GM19099 (cell line): ENCODE results near the gene ZNF827.
A peak's percentile ranks its signal among the peaks of the same experiment; 100 is the strongest.

ENCODE experiments used
- POLR2A ChIP-seq: IDR thresholded peaks from 3 replicates; pipeline ENCODE4 v1.6.1; 2011; ENCODE audit warnings: low read depth; ENCODE audit not compliant: insufficient read length; ENCODE audit errors: extremely low read depth

Gene ZNF827

DNA sequence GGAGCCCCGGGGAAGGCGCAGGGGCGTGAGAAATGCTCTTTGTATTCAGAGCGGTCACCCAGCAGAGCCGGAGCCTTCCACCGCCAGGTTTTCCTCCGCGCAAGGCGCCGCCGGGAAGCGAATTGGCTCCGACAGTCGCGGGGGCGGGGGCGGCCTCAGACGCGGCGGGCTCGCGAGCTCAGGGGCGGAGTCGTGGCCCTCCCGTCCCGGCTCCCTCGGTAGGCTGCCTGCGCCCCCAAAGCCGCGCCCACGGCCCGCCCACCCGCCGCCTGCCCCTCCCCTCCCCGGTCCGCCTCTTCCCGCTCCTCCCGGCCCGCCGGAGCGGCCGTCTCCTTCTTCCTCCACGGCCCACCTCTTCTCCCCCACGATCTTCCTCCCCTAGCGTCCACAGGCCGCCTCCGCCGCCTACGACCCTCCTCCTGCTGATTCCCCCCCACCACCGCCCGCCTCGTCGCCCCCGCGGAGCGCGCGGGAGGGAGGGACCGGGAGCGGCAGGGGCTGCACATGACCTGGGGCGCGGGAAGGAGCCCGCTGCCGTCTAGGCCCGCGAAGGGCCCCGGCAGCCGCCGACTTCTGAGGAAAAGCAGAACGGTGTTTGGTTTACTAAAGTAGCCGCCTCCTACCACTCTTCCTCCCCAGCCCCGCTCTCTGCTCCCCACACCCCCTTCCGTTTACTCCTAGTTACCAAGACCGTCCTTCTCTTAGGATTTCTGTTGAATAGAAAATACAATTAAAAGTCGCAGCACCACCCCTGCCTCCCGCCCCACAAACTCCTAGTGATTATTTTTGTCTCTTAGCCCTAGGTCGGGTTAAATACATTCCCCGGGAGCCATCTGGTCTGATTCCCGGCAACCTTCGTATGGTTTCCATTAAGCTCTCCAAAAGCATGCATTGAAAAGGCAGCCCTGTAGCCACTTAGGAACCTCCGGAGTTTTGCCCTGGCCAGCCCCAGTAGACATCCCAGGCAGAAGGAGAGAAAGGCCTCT lies 205.4 kb downstream of the ZNF827 start:
- peak; percentile 55 for TF ChIP-seq POLR2A

DNA sequence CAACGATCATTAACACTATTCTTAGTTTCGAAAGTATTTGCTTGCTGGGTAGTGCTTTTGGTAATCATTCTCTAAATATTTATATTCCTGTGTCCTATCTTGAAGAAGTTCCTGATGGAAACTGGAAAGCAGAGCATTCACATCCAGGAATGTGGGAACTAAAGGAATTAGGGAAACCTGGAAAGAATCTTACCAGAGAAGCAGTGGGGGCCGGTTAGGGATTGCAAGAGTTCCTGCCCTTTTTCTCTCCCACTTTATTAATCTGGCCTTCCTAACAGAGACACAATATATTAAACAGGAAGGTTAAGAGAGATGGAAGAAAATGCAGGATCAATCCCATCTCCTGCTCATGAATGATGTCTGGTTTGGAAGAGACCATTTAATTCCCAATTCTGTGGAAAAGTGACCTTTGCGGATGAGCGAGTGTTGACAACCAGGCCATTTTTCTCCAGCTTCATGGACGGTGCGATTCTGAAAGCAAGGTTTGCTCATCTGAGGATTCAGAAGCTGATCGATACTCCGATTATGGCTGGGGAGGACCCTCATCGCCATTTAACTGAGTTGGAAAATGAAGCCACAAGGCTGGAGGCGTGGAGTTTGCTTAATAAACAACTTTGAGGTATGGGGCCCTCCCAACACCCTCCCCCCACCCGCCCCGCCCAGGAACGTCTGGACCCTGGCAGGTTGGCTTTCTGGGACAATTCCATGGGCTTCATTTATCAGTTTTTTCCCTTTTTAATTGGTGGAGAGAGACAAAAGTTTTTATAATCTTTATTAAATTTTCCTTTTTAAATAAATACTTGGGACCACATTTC lies 206.4 kb downstream of the ZNF827 start:
- no peak for TF ChIP-seq POLR2A

DNA sequence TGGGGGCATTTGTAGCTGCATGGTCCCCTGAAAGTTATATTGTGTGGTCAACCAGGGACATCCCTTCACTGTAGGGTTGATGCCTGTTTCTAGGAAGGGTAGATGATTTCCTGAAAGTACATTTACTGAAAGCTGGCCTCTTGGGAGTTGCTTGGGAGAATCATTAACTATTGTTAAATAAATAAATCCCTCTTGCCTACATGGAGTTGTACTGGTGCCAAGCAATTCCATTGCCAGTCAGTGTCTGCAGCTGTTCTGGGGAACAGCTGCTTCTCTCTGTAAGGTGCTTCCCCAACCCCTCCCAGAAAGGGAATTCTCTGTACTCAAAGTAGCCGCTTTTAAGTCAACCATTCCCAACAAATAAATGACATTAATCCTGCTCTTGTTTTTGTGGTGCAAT lies 207.6 kb downstream of the ZNF827 start:
- TF ChIP-seq POLR2A: no peak

- TF ChIP-seq POLR2A: no peak
Measured at GRCh38 chr4:145730026-145730425, 208.6 kb downstream of the ZNF827 start.

GRCh38 chr4:145723336-145723735 lies 215.3 kb downstream of the ZNF827 start:
- TF ChIP-seq POLR2A: no peak

- TF ChIP-seq POLR2A: no peak
Measured at GRCh38 chr4:145722561-145722960, 216.1 kb downstream of the ZNF827 start.

- no peak for TF ChIP-seq POLR2A
Measured at GRCh38 chr4:145720656-145721055, 218.0 kb downstream of the ZNF827 start.

GRCh38 chr4:145719752-145720624 lies 218.6 kb downstream of the ZNF827 start:
- TF ChIP-seq POLR2A: peak; percentile 18

DNA sequence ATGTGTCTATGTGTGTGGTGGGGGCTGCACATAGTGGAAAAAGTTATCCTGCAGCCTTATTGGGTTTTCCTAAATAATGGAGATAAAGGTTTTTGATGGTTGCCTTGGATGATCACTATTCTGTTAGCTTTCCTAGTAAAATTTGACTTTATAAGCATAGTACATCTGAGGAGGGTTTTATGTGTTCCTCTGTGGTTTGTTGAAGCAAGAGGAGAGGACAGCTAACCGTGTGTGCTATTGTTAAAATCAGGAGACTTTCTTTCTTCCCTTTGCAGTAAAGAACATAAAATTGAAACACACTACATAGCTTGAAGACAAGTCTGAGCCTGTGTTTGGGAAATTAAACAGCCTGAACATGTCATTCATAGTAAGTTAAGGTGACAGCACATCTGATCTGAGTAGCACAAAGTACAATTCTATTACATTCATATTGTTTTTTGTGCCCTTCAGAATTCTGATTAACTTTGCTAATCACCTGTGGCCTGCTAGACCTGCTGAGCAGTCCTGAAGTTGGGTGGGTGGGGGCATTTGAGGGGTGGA lies 221.9 kb downstream of the ZNF827 start:
- TF ChIP-seq POLR2A: no peak

DNA sequence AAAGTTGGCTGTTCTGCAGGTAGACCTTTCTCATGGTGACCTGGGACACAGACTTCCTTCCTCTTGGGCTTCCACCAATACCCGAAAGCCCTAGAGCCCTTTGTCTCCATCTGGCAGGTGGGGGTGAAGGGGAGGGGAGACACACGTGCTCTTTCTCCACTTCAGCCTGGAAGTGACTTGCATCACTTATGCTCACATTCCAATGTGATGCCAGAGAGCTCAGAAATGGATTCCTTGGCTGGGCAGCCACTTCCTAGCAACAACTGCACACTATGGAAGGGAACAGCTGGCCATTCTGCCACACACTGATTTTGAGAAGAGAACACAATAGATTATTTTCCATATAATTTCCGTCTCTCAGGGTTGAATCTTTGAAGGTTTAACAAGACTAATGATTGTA lies 222.4 kb downstream of the ZNF827 start:
- TF ChIP-seq POLR2A: no peak

DNA sequence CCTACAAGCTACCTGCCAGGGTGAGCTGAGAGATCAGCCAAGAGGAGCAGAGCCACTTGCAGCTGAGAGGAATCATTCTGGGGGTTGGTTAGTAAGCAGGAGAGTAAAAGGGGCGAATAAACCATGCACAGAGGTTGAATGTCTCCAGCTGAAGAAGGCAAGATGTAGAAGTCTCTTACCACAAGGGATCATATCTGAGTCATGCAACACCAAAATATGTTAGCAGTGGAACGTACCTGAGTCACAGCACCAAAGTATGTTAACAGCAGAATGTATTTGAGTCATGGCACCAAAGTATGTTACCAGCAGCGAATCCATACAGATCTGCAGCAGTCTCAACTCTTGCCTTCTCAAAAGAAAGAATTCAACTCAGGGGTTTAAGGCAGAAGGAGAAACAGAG lies 228.8 kb downstream of the ZNF827 start:
- no peak for TF ChIP-seq POLR2A

GRCh38 chr4:145709336-145709735 lies 229.3 kb downstream of the ZNF827 start:
- no peak for TF ChIP-seq POLR2A
